Measurements from ENCODE around the gene BRPF3.
"Not testable (repeated sequence)": the region's sequence is repeated elsewhere in the genome, so short reads cannot be mapped to it uniquely, and the experiment has no call there.

Gene BRPF3

GRCh38 chr6:36200998-36201596 lies 4.6 kb downstream of the BRPF3 start:
- DNase-seq (ENCODE audit: low spot score): no peak

GRCh38 chr6:36201612-36202011 lies 5.1 kb downstream of the BRPF3 start:
- no peak for DNase-seq (ENCODE audit: low spot score)

- no peak for DNase-seq (ENCODE audit: low spot score)
Observed at GRCh38 chr6:36202101-36202500, 5.6 kb downstream of the BRPF3 start.

GRCh38 chr6:36204068-36204753 lies 7.7 kb downstream of the BRPF3 start:
- no peak for DNase-seq (ENCODE audit: low spot score)

- DNase-seq (ENCODE audit: low spot score): no peak
Observed at GRCh38 chr6:36207155-36207554, 10.6 kb downstream of the BRPF3 start.

- DNase-seq (ENCODE audit: low spot score): no peak
Observed at GRCh38 chr6:36209606-36210005, 13.1 kb downstream of the BRPF3 start.

- no peak for DNase-seq (ENCODE audit: low spot score)
Observed at GRCh38 chr6:36210182-36210581, 13.6 kb downstream of the BRPF3 start.

- no peak for DNase-seq (ENCODE audit: low spot score)
Observed at GRCh38 chr6:36210886-36211595, 14.5 kb downstream of the BRPF3 start.

- DNase-seq (ENCODE audit: low spot score): no peak
Observed at GRCh38 chr6:36216559-36216958, 20.0 kb downstream of the BRPF3 start.

GRCh38 chr6:36217188-36217587 lies 20.6 kb downstream of the BRPF3 start:
- no peak for DNase-seq (ENCODE audit: low spot score)

GRCh38 chr6:36217946-36218345 lies 21.4 kb downstream of the BRPF3 start:
- DNase-seq (ENCODE audit: low spot score): no peak

- not testable (repeated sequence) for DNase-seq (ENCODE audit: low spot score)
Observed at GRCh38 chr6:36218516-36218915, 22.0 kb downstream of the BRPF3 start.

GRCh38 chr6:36219081-36219480 lies 22.5 kb downstream of the BRPF3 start:
- DNase-seq (ENCODE audit: low spot score): no peak

- no peak for DNase-seq (ENCODE audit: low spot score)
Observed at GRCh38 chr6:36220226-36220625, 23.7 kb downstream of the BRPF3 start.

GRCh38 chr6:36221674-36222073 lies 25.1 kb downstream of the BRPF3 start:
- DNase-seq (ENCODE audit: low spot score): no peak

GRCh38 chr6:36222924-36223323 lies 26.4 kb downstream of the BRPF3 start:
- no peak for DNase-seq (ENCODE audit: low spot score)

- no peak for DNase-seq (ENCODE audit: low spot score)
Observed at GRCh38 chr6:36223706-36224105, 27.2 kb downstream of the BRPF3 start.

- no peak for DNase-seq (ENCODE audit: low spot score)
Observed at GRCh38 chr6:36224918-36225461, 28.4 kb downstream of the BRPF3 start.

GRCh38 chr6:36226438-36227047 lies 30.0 kb downstream of the BRPF3 start:
- DNase-seq (ENCODE audit: low spot score): no peak

GRCh38 chr6:36227379-36228228 lies 31.1 kb downstream of the BRPF3 start:
- no peak for DNase-seq (ENCODE audit: low spot score)

GRCh38 chr6:36229223-36229622 lies 32.7 kb downstream of the BRPF3 start:
- no peak for DNase-seq (ENCODE audit: low spot score)

- DNase-seq (ENCODE audit: low spot score): no peak
Observed at GRCh38 chr6:36230371-36230770, 33.8 kb downstream of the BRPF3 start.

All from globus pallidus (tissue), 1 donor.